ENCODE data around the gene KCTD11. TPM values are rescaled to one million over a fixed set of nuclear protein-coding genes. Genes with fewer than 3 reads are reported as not detected.

Gene KCTD11
- total and polyA plus RNA-seq, 10 of the 15 experiments (the other 5 are each of a cell fraction or from before 2014, with no cell fraction given) = 0.05 to 7.3 (median 2.9) TPM

GRCh38 chr17:7336240-7337175 lies 15.5 kb upstream of the KCTD11 start, which contains the start of gene ACAP1:
Gene ACAP1 (plus strand): TSS chr17:7336529. CDS start chr17:7336735, 206 bp downstream.
- in situ Hi-C loops (cut with MboI) (no loop called here), intact Hi-C loops (cut with micrococcal nuclease; ENCODE audit: unreplicated experiment) (no loop called here)
- H4K20me1 ChIP-seq (ENCODE audit: control insufficient read depth, insufficient read depth) = no peaks in the 10 kb centered on the region
- FAIRE-seq (peak; percentile 90), DNase-seq (ENCODE audit: low read depth, low spot score) (no peak), ATAC-seq (peak; percentile 93)
- peaks cover 27% of the 10 kb centered on the region for H3K4me1 ChIP-seq (ENCODE audit: control insufficient read depth, insufficient read depth, low read length)
- peak within 1 kb of the TSS; percentile 97 for H3K4me2 ChIP-seq (ENCODE audit: control insufficient read depth, insufficient read depth)
- TSS peak; percentile 87 for BruUV-seq (replicated peaks)
- H3K36me3 ChIP-seq (ENCODE audit: control insufficient read depth in 2 of 2, insufficient read depth in 2 of 2, low read length in 1 of 2) = peaks cover 0 to 21% of the 10 kb centered on the region in 2 experiments; a peak in 2 of 4 replicates
- H2AFZ ChIP-seq (ENCODE audit: control insufficient read depth, low read depth, low read length) = peak within 1 kb of the TSS; percentile 73
- no peaks in the 10 kb centered on the region for H3K9me3 ChIP-seq (replicated peaks; ENCODE audit: control insufficient read depth, insufficient read depth, low read length)
- CTCF ChIA-PET = interaction anchor here (0.7 to 3.8 kb wide), 18 partner anchors 9 to 351 kb away, joined by 3 to 46 read pairs (median 6); partner anchors contain the start of genes NEURL4, SENP3, TMEM102 and TMEM256
- peak within 1 kb of the TSS; percentile 99 for H3K27ac ChIP-seq (ENCODE audit: control insufficient read depth, insufficient read depth)
- H3K27me3 ChIP-seq (replicated peaks in 1 of 2; ENCODE audit: control insufficient read depth in 2 of 2, insufficient read depth in 2 of 2, low read length in 1 of 2) = no peaks in the 10 kb centered on the region
- SMC1A ChIA-PET (ENCODE audit: uncharacterized antibody, unreplicated experiment) = interaction anchor here (0.9 to 4.5 kb wide), 15 partner anchors 8 to 290 kb away, joined by 3 to 33 read pairs (median 5); partner anchors contain the start of genes CTDNEP1, GABARAP, GPS2 and KCTD11
- WGBS (ENCODE audit: insufficient coverage, insufficient replicate concordance, low lambda C conversion rate, missing lambda C conversion rate) = 1% methylated on average over 15 of the region's 17 CpGs
- POLR2A ChIA-PET = interaction anchor here (0.5 to 3.9 kb wide), 28 partner anchors 9 to 1606 kb away, joined by 3 to 52 read pairs (median 4); partner anchors contain the start of genes ACADVL, DLG4, FXR2 and GPS2
- RAD21 ChIA-PET (ENCODE audit: unreplicated experiment) = interaction anchor here (0.7 to 5.2 kb wide), 19 partner anchors 8 to 350 kb away, joined by 3 to 45 read pairs (median 5); partner anchors contain the start of genes FXR2, GABARAP, KCTD11 and PLSCR3
- H3K79me2 ChIP-seq (ENCODE audit: control insufficient read depth, insufficient read depth, low read length) = peaks cover 30% of the 10 kb centered on the region
- peak within 1 kb of the TSS; percentile 99 for H3K9ac ChIP-seq (ENCODE audit: control insufficient read depth, insufficient read depth, low read length)
- peak within 1 kb of the TSS; percentile 96 for H3K4me3 ChIP-seq
- TF ChIP-seq SP1 (IDR thresholded peaks at IDR 0.05; ENCODE audit: low read depth, low read length) (peak; percentile 28), SREBF1 (IDR thresholded peaks at IDR 0.05; ENCODE audit: low read length) (peak; percentile 29; the same call in 1 of the 2 replicates), BMI1 (IDR thresholded peaks at IDR 0.05; ENCODE audit: borderline replicate concordance) (no peak), STAT3 (IDR thresholded peaks at IDR 0.05; ENCODE audit: low read depth, low read length) (no peak), KAT2A (conservative IDR thresholded peaks at IDR 0.05; ENCODE audit: control insufficient read depth, low read depth, low read length) (no peak), CBFB (IDR thresholded peaks at IDR 0.05; ENCODE audit: low read depth) (peak; percentile 22; the same call in 1 of the 2 replicates), IRF4 (IDR thresholded peaks at IDR 0.05; ENCODE audit: low read depth, low read length) (0 out of 2 replicates have a peak, but pooled peaks have one; percentile 25), TBL1XR1 (IDR thresholded peaks at IDR 0.05; ENCODE audit: low read depth, low read length) (no peak), ZNF274 (IDR thresholded peaks at IDR 0.05; ENCODE audit: insufficient read depth, insufficient read length) (no peak), SMAD1 (IDR thresholded peaks at IDR 0.05; ENCODE audit: low read depth, partially characterized antibody) (no peak), FOXM1 (IDR thresholded peaks at IDR 0.05; ENCODE audit: low read depth, low read length) (no peak), ZNF592 (IDR thresholded peaks at IDR 0.05) (no peak), PAX8 (IDR thresholded peaks at IDR 0.05) (no peak), EGR1 (IDR thresholded peaks at IDR 0.05; ENCODE audit: borderline replicate concordance in 1 of 2, low read depth in 2 of 2, low read length in 2 of 2) (0 out of 3 replicates have a peak, but pooled peaks of 1 of the 2 experiments have one; percentile 3), DPF2 (IDR thresholded peaks at IDR 0.05) (peak; percentile 27), WRNIP1 (IDR thresholded peaks at IDR 0.05; ENCODE audit: borderline replicate concordance, low read depth, low read length) (no peak), PAX5 (IDR thresholded peaks at IDR 0.05; ENCODE audit: borderline replicate concordance, low read depth, low read length) (no peak)
- TF ChIP-seq, protein P1, sequence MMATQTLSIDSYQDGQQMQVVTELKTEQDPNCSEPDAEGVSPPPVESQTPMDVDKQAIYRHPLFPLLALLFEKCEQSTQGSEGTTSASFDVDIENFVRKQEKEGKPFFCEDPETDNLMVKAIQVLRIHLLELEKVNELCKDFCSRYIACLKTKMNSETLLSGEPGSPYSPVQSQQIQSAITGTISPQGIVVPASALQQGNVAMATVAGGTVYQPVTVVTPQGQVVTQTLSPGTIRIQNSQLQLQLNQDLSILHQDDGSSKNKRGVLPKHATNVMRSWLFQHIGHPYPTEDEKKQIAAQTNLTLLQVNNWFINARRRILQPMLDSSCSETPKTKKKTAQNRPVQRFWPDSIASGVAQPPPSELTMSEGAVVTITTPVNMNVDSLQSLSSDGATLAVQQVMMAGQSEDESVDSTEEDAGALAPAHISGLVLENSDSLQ (IDR thresholded peaks at IDR 0.05) = no peak

Measured in GM12878 (cell line).